ENCODE results near the gene RNF167.

Gene RNF167

DNA sequence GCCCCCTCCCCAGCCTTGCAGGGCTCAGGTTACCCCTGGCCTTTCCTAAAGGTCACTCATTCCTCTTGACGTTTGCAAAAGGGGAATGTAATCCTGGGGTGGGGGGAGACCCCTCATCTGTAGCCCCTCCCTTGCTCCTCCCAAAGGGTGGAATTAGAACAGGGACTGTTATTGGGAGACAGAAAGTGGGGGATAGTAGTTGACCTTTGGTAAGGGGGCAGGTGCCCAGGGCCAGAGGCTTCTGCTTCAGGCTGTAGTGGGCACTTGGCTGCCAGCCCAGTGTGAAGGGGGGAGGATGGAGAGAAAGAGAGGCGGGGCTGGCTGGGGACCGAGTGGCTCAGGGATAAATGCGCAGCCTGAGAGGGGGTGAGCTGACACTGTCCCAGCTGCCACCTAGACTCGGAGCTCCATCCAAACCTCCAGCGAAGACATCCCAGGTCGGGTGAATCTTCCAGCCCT is 10.7 kb downstream of the RNF167 start, which contains the start of gene ENO3:
ENO3 (plus strand) TSS at position 374 of the 459 bp plus-strand sequence. CDS start 711 bp downstream, outside the sequence.
- TF ChIP-seq POLR2AphosphoS5 (IDR thresholded peaks at IDR 0.05; ENCODE audit: low read depth, low read length) (no peak), FOXP2 (optimal IDR thresholded peaks at IDR 0.05; ENCODE audit: borderline replicate concordance, extremely low read depth, extremely low read length, insufficient read depth) (no peak), SIN3A (IDR thresholded peaks at IDR 0.05; ENCODE audit: borderline replicate concordance, insufficient read depth, low read length) (no peak), TAF1 (IDR thresholded peaks at IDR 0.05; ENCODE audit: borderline replicate concordance, insufficient read depth, low read length) (no peak), REST (IDR thresholded peaks at IDR 0.05; ENCODE audit: insufficient read depth in 1 of 2, low read depth in 2 of 2, low read length in 2 of 2) (no peak)

DNA sequence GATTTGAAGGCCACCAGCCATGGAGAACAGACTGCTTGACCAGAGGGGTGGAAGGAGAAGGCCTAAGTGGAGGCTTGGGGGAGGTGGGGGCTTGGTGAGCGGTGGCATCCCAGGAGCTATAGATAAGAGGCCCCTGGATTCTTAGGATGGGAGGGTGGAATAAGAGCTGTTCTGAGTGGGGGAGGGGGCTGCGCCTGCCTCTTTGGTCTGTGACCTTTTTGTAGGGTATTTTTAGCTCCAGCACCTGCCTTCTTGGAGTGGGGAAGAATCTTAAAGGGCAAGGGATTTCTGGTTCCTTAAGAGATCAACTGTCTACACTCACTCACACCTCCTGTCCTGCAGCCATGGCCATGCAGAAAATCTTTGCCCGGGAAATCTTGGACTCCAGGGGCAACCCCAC is 11.4 kb downstream of the RNF167 start:
- no peak for TF ChIP-seq REST (IDR thresholded peaks at IDR 0.05; ENCODE audit: insufficient read depth in 1 of 2, low read depth in 2 of 2, low read length in 2 of 2)
- no peak for TF ChIP-seq POLR2AphosphoS5 (IDR thresholded peaks at IDR 0.05; ENCODE audit: low read depth, low read length)
- TF ChIP-seq FOXP2 (optimal IDR thresholded peaks at IDR 0.05; ENCODE audit: borderline replicate concordance, extremely low read depth, extremely low read length, insufficient read depth): no peak
- no peak for TF ChIP-seq TAF1 (IDR thresholded peaks at IDR 0.05; ENCODE audit: borderline replicate concordance, insufficient read depth, low read length)
- TF ChIP-seq SIN3A (IDR thresholded peaks at IDR 0.05; ENCODE audit: borderline replicate concordance, insufficient read depth, low read length): no peak

DNA sequence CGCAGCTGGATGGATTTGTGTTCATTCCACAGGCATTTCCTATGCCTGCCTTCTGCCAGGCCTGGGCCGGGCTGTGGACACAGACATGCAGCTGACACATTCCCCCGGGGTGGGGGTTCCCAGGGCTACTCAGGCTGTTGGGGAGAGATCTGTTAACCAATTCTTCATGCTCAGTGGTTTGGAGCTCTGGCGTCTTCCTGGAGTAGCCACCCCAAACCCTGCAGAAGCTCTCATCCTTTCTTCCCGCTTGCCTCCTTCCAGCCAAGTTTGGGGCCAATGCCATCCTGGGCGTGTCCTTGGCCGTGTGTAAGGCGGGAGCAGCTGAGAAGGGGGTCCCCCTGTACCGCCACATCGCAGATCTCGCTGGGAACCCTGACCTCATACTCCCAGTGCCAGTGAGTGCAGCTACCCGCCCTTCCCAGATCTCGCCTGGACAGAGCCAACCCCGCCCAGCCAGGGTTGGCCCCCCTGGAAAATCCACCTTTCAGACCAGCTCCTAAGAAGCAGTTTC is 13.4 kb downstream of the RNF167 start:
- TF ChIP-seq SIN3A (IDR thresholded peaks at IDR 0.05; ENCODE audit: borderline replicate concordance, insufficient read depth, low read length): no peak
- TF ChIP-seq POLR2AphosphoS5 (IDR thresholded peaks at IDR 0.05; ENCODE audit: low read depth, low read length): no peak
- no peak for TF ChIP-seq TAF1 (IDR thresholded peaks at IDR 0.05; ENCODE audit: borderline replicate concordance, insufficient read depth, low read length)
- TF ChIP-seq REST (IDR thresholded peaks at IDR 0.05; ENCODE audit: insufficient read depth in 1 of 2, low read depth in 2 of 2, low read length in 2 of 2): no peak
- TF ChIP-seq FOXP2 (optimal IDR thresholded peaks at IDR 0.05; ENCODE audit: borderline replicate concordance, extremely low read depth, extremely low read length, insufficient read depth): no peak

GRCh38 chr17:4955091-4955490 is 15.0 kb downstream of the RNF167 start:
- TF ChIP-seq REST (IDR thresholded peaks at IDR 0.05; ENCODE audit: insufficient read depth in 1 of 2, low read depth in 2 of 2, low read length in 2 of 2) (no peak), SIN3A (IDR thresholded peaks at IDR 0.05; ENCODE audit: borderline replicate concordance, insufficient read depth, low read length) (no peak), POLR2AphosphoS5 (IDR thresholded peaks at IDR 0.05; ENCODE audit: low read depth, low read length) (no peak), TAF1 (IDR thresholded peaks at IDR 0.05; ENCODE audit: borderline replicate concordance, insufficient read depth, low read length) (no peak), FOXP2 (optimal IDR thresholded peaks at IDR 0.05; ENCODE audit: borderline replicate concordance, extremely low read depth, extremely low read length, insufficient read depth) (no peak)

All from PFSK-1 (cell line).